Measurements from ENCODE around the gene RP2. TPM values are rescaled to one million over a fixed set of nuclear protein-coding genes. Genes with fewer than 3 reads are reported as not detected.

RP2 gene
- total RNA-seq: 1 to 10 TPM; 6.0 to 7.6 TPM

DNA sequence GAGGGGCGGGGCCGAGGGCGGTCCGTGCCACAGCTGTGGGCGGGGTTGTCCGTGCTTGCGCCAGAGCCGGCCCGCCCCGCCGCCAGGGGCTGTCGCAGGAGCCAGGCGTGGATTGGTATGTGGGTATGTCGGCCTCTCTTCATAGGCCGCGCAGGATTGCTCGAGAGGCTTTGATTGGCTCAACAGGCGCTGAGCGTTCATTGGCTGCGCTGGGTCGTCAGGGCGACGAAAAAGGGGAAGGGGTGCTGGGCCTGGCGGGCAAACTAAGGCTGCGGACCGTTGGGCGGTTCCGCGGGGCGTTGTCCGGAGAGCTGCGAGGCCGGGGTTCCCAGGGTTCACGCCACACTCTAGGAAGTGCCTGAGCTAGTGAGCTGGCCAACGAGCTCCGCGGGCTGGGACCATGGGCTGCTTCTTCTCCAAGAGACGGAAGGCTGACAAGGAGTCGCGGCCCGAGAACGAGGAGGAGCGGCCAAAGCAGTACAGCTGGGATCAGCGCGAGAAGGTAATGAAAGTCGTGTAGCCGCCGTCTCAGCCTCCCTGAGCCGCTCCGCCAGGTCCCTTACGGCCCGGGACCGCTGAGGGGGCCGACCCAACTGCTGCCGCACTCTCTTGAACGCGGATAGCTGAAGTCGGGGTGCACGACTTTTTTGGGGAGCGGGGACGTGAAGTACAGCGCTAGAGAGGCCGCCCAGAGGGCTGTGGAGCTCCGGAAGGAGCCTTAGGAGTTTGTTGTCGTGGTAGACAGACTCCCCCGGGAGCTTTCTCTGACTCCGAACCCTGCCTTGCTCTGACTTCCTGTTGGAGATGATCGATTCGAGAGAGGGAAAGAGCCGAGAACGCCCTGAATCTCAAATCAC, at the start of gene RP2:
TSS of gene RP2 (plus strand) at position 343 of the 857 bp plus-strand sequence. CDS start at position 401, 58 bp downstream.
- TF ChIP-seq, protein P1, sequence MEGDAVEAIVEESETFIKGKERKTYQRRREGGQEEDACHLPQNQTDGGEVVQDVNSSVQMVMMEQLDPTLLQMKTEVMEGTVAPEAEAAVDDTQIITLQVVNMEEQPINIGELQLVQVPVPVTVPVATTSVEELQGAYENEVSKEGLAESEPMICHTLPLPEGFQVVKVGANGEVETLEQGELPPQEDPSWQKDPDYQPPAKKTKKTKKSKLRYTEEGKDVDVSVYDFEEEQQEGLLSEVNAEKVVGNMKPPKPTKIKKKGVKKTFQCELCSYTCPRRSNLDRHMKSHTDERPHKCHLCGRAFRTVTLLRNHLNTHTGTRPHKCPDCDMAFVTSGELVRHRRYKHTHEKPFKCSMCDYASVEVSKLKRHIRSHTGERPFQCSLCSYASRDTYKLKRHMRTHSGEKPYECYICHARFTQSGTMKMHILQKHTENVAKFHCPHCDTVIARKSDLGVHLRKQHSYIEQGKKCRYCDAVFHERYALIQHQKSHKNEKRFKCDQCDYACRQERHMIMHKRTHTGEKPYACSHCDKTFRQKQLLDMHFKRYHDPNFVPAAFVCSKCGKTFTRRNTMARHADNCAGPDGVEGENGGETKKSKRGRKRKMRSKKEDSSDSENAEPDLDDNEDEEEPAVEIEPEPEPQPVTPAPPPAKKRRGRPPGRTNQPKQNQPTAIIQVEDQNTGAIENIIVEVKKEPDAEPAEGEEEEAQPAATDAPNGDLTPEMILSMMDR (IDR thresholded peaks at IDR 0.05): peak in 2 of 4 experiments; percentile 42 to 71
- TF ChIP-seq POLR2AphosphoS5 (IDR thresholded peaks at IDR 0.05) (peak; percentile 91), POLR2A (IDR thresholded peaks at IDR 0.05) (peak; percentile 90)
- H3K9me3 ChIP-seq: no peaks in the 10 kb centered on the region
- no peaks in the 10 kb centered on the region for H3K36me3 ChIP-seq
- no peaks in the 10 kb centered on the region for H3K27me3 ChIP-seq (replicated peaks; ENCODE audit: insufficient read depth)
- H3K27ac ChIP-seq: peak within 1 kb of the TSS; percentile 83 to 85
- peak; percentile 91 for DNase-seq (ENCODE audit: low spot score)
- intact Hi-C loops (cut with DNase I): no loop called here
- H3K4me1 ChIP-seq (replicated peaks): no peaks in the 10 kb centered on the region
- WGBS: 1% methylated on average over 56 of the region's 71 CpGs
- peak within 1 kb of the TSS; percentile 56 to 57 for H3K4me3 ChIP-seq

DNA sequence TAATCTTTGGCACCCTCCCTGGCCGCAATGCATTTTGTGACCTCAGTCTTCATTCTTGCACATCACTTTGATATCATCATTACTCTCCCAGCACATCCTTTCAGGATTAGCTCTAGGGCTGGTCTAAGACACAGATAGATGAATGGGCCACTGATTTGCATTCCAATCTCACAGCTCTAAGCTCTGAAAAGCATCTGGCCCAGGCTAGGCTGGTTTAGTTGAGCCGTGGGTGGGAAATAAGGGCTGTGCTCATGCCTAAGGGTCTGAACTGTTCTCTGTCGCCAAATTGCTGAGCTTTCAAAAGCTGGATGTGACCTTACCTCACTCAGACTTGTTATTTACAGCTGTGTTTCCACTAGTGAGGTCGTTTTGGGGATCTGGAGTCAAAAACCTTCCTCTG, 47.9 kb upstream of the RP2 start:
- 80% methylated on average over 4 of the region's 4 CpGs for WGBS
- no peak for DNase-seq (ENCODE audit: low spot score)
- H3K4me1 ChIP-seq (replicated peaks): no peaks in the 10 kb centered on the region
- no peaks in the 10 kb centered on the region for H3K36me3 ChIP-seq
- H3K9me3 ChIP-seq: no peaks in the 10 kb centered on the region
- intact Hi-C loops (cut with DNase I): no loop called here
- H3K4me3 ChIP-seq: no peak overlapping the region
- no peak overlapping the region for H3K27ac ChIP-seq
- no peaks in the 10 kb centered on the region for H3K27me3 ChIP-seq (replicated peaks; ENCODE audit: insufficient read depth)
- no peak for TF ChIP-seq POLR2AphosphoS5 (IDR thresholded peaks at IDR 0.05)
- TF ChIP-seq, protein P1 (IDR thresholded peaks at IDR 0.05): no peak
- TF ChIP-seq POLR2A (IDR thresholded peaks at IDR 0.05): no peak

DNA sequence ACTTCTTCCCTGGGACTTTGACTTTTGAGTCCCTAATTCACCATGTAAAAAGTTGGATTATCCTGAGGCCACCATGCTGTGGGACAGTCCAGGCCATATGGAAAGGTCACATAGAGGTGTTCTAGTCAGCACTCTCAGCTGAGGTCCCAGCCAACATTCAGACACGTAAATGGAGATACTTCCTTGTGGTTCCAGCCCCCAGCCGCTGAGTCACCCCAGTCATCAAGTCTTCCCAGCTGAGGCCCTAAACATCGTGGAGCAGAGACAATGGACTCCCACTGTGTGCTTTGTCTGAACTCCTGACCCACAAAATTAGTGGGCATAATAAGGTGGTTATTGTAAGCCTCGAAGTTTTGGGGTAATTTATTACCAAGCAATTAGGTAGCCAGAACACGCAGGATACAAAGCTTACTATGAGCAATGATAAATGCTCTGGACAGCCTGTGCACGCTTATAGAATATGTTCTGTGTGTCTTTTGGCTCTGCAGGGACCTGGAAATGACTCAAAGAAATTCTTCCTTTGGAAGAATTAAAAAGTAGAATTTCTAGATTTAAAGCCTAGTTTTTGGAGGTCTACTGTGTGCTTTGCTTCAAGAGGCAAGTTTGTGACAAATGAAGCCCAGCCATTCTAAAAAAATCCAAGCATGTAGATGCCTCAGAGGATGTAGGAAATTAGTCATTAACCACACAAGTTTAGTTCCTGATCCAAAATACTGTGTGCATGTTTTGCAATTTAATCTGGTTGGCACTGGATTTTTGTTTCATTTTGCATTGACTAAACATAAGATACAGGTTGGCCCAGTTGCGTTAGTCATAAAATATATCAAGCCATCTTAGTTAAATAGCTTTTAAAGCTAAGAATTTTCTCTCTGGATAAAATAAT, 44.7 kb upstream of the RP2 start:
- H3K27me3 ChIP-seq (replicated peaks; ENCODE audit: insufficient read depth): no peaks in the 10 kb centered on the region
- DNase-seq (ENCODE audit: low spot score): peak; percentile 57
- no peak overlapping the region for H3K4me3 ChIP-seq
- WGBS: 21% methylated on average over 7 of the region's 7 CpGs
- TF ChIP-seq, protein P1 (IDR thresholded peaks at IDR 0.05): no peak
- peak; percentile 67 for TF ChIP-seq POLR2AphosphoS5 (IDR thresholded peaks at IDR 0.05)
- no peak for TF ChIP-seq POLR2A (IDR thresholded peaks at IDR 0.05)
- no peaks in the 10 kb centered on the region for H3K9me3 ChIP-seq
- no peaks in the 10 kb centered on the region for H3K4me1 ChIP-seq (replicated peaks)
- peak overlapping the region; percentile 53 to 60 for H3K27ac ChIP-seq
- intact Hi-C loops (cut with DNase I): no loop called here
- H3K36me3 ChIP-seq: no peaks in the 10 kb centered on the region

DNA sequence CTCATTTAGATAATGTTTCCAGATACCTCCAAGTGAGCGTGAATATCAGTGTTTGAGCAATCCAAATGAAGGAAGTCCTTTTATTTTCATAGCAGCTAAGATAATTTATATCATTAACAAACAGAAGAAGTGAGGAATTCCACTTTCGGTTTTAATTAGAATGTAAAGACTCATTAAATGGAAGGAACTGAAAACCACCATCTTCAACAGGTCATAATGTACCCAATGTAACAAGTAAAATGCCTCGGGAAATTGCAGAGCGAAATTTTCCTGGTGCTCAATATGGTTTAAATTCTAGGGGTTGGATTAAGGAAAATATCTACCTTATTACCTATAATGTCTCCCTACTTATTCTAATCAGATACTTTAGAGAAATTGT, 44.0 kb upstream of the RP2 start:
- no peak for DNase-seq (ENCODE audit: low spot score)
- H3K4me1 ChIP-seq (replicated peaks): no peaks in the 10 kb centered on the region
- no peaks in the 10 kb centered on the region for H3K9me3 ChIP-seq
- H3K36me3 ChIP-seq: no peaks in the 10 kb centered on the region
- H3K27me3 ChIP-seq (replicated peaks; ENCODE audit: insufficient read depth): no peaks in the 10 kb centered on the region
- intact Hi-C loops (cut with DNase I): no loop called here
- TF ChIP-seq, protein P1 (IDR thresholded peaks at IDR 0.05): no peak
- H3K27ac ChIP-seq: peak overlapping the region in 1 of 2 donors; percentile 53
- WGBS: 31% methylated on average over 4 of the region's 4 CpGs
- no peak overlapping the region for H3K4me3 ChIP-seq
